HL-60 (cell line): ENCODE results near the gene NIP7.
A peak's percentile ranks its signal among the peaks of the same experiment; 100 is the strongest.

Experiments
- DNase-seq, 2 experiments: peaks; one replicate each; pipeline ENCODE4 v3.0.0-alpha.2; 2010 to 2020; ENCODE audit warnings: low read depth in 1 of 2, low spot score in 1 of 2
- H3K27ac ChIP-seq: fragments of 250-450 bp; sonication (Bioruptor Pico); replicated peaks from 2 replicates; pipeline ENCODE4 v1.5.1; 2020; ENCODE audit warnings: mild to moderate bottlenecking, moderate library complexity
- H3K27me3 ChIP-seq: fragments of 250-450 bp; sonication (Bioruptor Pico); 2 replicates; pipeline ENCODE4 v1.5.1; 2021; ENCODE audit warnings: mild to moderate bottlenecking, moderate library complexity; ENCODE audit not compliant: insufficient read depth, poor library complexity, severe bottlenecking
- H3K4me3 ChIP-seq: replicated peaks from 2 replicates; pipeline ENCODE4 v1.5.1; 2011; ENCODE audit warnings: mild to moderate bottlenecking, control low read depth, low read length; ENCODE audit not compliant: insufficient read depth
- CTCF ChIP-seq: IDR thresholded peaks from one replicate; pipeline ENCODE4 v1.5.1; 2011; ENCODE audit warnings: low read length, control low read depth, inconsistent platforms; ENCODE audit not compliant: insufficient read depth
- GABPA ChIP-seq: IDR thresholded peaks from 2 replicates; pipeline ENCODE4 v1.6.1; 2012; ENCODE audit warnings: low read depth
- POLR2AphosphoS5 ChIP-seq: IDR thresholded peaks from 2 replicates; pipeline ENCODE4 v1.6.1; 2012; ENCODE audit warnings: low read depth
- REST ChIP-seq: IDR thresholded peaks from 2 replicates; pipeline ENCODE4 v1.6.1; 2012; ENCODE audit warnings: low read depth; ENCODE audit not compliant: insufficient replicate concordance
- SPI1 ChIP-seq: IDR thresholded peaks from 2 replicates; pipeline ENCODE4 v1.6.1; 2012; ENCODE audit warnings: low read depth, mild to moderate bottlenecking, borderline replicate concordance

Gene NIP7

GRCh38 chr16:69320740-69321073 is 18.9 kb upstream of the NIP7 start:
- peak; percentile 12; the same call in 1 of the 2 replicates for TF ChIP-seq POLR2AphosphoS5
- no peak for TF ChIP-seq SPI1
- no peaks in the 10 kb centered on the region for H3K27me3 ChIP-seq
- H3K4me3 ChIP-seq: no peak overlapping the region
- no peak overlapping the region for H3K27ac ChIP-seq
- no peak for DNase-seq

GRCh38 chr16:69321080-69321479 is 18.5 kb upstream of the NIP7 start:
- Histone ChIP-seq H3K4me3 (no peak overlapping the region), H3K27me3 (no peaks in the 10 kb centered on the region), H3K27ac (no peak overlapping the region)
- no peak for DNase-seq
- TF ChIP-seq POLR2AphosphoS5 (no peak), CTCF (no peak), REST (no peak), SPI1 (no peak), GABPA (no peak)

- no peak for DNase-seq
- no peak overlapping the region for H3K27ac ChIP-seq
- no peak overlapping the region for H3K4me3 ChIP-seq
- no peaks in the 10 kb centered on the region for H3K27me3 ChIP-seq
- no peak for TF ChIP-seq GABPA
- no peak for TF ChIP-seq CTCF
- no peak for TF ChIP-seq REST
- no peak for TF ChIP-seq POLR2AphosphoS5
- no peak for TF ChIP-seq SPI1
Measured at GRCh38 chr16:69322343-69322742, 17.2 kb upstream of the NIP7 start.

- no peak for TF ChIP-seq REST
- TF ChIP-seq GABPA: no peak
- TF ChIP-seq CTCF: no peak
- TF ChIP-seq SPI1: no peak
- Histone ChIP-seq H3K4me3 (no peak overlapping the region), H3K27me3 (no peaks in the 10 kb centered on the region), H3K27ac (no peak overlapping the region)
- DNase-seq: no peak
Measured at GRCh38 chr16:69323415-69323814, 16.2 kb upstream of the NIP7 start.
